GM21367 (cell line): Measurements from ENCODE around the gene GPSM1.

Experiments
- ATAC-seq: cut with Tn5 transposase; IDR thresholded peaks from one replicate; pipeline ENCODE4 v1.9.1; 2021; ENCODE audit not compliant: unreplicated experiment

The GPSM1 gene

DNA sequence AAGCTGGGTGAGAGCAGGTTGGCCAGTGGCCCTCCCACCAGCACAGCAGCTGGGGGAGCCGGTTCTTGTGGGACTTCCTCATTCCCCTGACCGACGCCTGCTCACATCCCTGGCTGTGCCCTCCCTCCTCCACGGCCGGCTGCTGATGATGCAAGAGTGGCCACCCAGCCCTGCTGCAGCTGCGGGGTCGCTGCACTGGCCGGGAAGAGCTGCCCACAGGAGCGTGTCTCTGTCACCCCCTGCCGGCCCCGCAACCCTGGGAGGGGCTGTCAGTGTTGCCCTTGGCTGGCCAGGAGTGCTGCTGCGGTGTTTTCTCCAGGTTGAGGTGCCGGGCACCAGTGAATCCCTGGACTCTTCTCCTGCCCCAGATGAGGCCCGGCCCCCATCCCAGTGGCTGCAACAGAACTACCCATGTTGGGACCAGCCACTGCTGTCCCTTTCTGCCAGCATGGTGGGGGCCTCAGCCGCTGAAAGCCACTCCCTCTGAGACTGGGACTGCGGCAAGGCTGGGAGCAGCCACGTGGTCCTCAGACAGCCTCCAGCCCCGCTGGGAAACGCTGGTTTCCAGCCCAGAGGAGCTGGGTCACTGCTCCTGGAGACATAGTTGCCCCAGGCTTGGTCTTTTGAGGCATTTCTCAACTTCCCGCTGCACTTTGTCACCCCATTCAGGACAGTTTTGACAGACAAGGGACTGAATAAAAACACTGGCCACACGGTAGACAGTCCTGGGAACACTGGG, 45.4 kb downstream of the GPSM1 start:
- no peak for ATAC-seq

DNA sequence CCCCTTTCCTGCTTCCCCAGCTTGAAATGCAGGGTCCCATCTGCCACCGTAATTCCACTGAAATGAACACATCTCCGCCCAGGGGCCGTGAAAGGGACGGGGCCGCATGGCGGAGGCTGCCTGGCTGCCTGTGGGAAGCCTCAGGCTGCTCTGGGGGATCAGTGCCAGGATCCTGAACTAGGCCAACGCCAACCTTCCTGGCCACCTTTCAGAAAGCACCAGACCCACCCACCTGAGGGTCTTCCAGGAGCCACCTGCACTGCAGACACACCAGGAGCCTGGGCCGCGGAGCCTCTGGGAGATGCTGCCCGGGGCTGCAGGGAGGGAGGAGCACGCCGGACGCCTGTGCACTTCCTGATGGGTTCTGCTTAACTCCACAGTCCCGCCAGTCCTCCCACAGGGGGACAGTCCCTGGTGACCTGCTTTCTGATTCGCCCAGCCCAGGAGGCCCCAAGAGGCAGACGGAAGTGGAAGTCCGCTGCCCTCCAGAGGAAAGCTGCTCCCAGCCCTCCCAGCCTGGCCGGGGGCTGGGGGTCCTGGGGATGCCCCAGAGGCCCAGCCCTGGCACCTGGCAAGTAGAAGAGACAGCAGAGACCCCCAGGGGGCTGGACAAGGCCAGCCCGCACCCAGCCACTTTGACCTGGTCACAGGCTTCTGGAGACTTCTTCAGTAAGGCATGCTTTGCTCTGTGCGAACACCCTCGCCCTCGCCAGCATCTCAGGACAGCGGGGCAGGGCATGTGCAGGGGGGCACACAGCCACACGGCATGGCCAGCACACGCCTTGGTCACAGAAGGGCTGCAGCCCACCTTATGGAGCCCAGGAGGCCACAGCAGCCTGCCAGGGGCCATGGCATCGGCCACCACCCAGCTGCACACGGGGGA, 46.2 kb downstream of the GPSM1 start, which contains the start of gene CARD9:
TSS of gene CARD9 (minus strand) at position 370 of the 883 bp plus-strand sequence. CDS start 1,591 bp downstream, outside the sequence.
- no peak for ATAC-seq

DNA sequence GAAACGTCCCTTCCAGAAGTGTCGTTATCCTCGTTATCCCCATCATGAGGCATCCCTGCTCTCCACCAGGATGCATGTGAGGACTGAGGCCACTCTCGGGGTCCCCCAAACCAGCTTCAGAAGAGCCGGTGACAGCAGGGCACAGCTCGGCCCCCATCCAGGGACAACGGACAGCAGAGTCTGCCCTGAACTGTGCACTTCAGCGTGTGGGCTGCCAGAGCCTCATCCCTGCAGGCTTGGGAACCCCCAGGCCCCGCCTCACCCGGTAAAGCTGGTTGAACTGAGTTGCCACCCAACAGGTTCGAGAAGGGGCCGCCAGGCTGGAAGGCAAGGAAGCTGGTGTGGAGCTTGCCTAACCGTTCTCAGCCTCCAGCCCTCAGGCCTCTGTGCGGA, 46.8 kb downstream of the GPSM1 start:
- ATAC-seq = no peak

DNA sequence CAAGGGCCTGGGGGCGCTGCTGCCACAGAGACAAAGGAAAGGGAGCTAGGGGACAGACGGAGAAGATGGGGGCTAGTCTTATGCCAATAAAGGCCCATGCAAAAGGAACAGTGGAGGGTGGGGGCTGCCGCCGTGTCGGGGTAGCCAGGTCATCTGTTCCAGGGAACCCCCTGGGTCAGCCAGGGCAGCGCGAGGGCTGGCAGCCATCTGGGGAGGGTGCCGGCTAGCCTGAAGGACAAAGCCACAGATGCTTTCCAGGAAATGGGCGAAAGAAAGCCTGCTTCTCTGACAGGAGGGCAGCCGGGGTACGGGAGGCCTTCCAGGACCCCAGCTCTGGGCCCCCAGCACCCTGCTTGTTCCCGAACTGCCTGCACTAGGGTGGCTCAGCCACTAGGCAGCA, 47.8 kb downstream of the GPSM1 start:
- no peak for ATAC-seq

DNA sequence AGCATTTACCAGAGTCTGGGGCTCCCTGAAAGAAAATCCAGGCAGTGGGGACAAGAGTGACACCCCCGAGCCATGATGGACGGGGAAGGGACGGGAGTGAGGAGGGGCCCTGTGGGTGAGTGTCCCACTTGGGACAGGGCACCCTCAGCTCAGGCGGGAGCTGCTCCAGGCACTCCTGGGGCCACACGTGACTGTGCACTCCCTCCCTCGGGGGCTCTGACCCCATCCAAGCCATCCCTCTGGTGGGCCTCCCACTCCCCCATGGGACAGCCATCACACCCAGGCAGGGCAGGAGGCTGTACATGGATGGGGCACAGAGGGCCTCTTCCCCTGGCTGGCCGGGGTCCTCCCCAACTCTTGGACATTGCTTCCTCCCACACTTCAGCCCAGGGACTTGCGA, 49.1 kb downstream of the GPSM1 start:
- no peak for ATAC-seq

DNA sequence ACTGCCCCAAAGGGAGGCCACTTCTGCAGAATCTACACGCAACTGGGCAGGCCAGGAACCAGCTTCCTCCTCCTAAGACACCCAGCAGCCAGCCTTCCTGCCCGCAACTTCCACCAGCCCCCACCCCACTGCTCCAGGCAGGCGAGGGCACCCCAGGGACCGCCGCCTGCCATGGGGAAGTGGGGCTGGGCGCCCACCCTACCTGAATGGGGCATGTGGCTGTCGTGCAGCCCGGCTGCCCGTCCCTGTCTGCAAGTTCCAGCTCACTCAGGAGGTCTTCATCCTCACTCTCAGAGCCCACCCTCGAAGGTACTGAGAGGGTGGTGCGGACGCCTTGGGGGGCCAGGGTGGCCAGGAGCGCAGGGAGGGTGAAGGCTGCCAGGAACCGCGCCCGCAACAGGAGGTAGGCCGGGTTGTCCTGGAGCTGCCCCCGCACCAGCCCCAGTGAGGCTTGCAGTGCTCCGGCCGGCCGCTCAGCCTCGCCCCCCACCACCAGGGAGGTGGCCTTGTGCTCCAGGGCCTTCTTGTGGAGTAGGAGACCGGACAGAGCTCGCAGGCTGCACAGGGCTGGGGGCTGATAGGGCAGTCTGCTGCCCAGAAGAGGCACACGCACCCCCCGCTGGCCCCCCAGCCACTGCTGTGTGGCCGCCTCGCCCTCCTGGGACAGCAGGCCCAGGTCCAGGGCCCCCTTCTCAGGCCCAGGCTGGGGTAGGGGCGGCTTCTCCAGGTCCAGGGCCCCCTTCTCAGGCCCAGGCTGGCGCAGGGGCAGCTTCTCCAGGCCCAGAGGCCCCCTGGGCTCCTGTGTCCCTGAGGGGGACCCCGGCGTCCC, 50.2 kb downstream of the GPSM1 start:
- no peak for ATAC-seq

DNA sequence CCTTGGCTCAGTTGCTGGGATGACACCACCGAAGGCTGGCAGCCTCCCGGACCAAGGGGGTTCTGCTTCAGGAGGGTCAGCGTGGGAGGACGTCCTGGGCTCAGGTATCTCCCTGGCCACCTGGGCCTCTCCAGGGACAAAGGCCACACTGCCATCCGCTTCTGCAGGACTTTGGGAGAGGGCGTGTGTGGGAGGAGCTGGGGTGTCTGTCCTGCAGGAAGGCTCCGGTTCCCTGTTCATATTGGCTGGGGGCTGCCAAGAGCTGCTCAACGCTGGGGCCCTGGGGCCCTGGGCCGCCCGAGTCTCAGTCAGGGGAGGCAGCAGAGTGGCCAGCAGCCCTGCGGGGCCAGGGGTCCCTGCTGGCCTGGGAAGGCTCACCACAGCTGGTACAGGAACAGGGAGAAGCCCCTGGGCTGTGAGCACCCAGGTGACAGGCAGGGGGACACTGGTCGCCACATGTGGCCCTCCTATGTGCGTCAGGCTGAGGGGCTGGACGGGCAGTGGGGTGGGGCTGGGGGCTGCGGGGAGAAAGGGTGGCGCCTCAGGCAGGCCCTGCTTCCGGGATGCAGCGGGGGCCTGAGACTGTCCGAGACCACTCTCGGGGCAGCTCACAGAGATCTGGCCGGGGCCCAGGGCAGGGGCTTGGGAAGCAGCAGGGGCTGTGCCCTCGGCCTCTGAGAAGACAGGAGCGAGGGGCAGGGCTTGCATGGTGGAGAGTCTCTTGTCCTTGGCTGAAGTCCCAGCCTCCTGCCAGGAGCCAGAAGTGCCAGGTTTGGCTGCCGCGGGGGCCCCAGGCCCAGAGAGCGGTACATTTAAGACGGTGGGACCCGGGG, 51.0 kb downstream of the GPSM1 start:
- ATAC-seq = no peak

DNA sequence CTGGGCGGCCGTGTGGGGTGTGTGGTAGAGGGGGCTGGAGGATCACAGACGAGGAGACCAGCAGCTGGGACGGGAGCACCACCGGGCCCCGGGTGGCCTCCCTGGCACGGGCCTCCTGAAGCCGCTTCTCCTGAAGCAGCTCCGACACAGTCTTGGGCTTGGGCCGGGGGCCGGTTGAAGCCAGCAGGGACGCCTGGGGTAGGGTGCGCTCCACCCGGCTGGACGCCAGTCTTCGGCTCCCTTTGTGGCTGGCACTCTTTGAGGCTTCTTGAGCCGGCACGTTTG, 51.6 kb downstream of the GPSM1 start:
- ATAC-seq = no peak

DNA sequence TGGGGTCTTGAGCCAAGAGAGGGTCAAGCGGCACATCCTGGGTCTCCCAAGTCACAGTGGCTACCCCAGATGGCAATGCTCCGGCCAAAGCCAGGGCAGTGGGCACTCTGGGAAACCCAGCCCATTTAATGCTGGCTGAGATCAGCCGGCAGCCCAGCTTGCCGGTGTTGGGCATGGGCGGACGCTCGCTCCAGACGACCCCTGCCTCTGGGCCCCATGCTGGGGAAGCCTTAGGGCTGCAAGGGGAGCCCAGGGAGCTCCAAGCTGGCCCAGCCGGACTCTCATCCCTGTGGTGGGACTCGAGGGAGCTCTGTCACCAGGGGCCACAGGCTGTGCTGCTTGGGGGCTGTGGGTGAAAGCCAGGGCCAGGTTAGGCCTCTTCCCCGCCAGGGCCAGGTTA, 52.1 kb downstream of the GPSM1 start:
- ATAC-seq = no peak

DNA sequence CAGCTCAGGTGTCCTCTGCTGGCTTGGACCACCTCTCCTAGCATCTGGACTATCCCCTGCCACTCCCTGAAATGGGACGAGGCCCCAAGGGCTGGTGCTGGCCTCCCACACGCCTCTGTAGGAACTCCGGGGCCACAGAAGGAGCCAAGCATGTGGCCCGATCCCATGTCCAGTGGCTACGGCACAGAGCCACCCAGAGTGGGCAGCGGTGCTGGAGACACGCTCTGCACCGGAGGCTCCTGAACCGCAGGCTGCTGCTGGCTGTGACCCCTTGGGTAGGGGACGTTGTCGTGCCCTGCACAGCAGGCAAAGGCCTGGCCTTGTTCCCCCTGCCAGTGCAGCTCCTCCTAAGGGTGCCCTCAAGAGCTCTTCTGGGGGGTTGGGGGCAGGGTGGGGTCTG, 52.6 kb downstream of the GPSM1 start:
- no peak for ATAC-seq

DNA sequence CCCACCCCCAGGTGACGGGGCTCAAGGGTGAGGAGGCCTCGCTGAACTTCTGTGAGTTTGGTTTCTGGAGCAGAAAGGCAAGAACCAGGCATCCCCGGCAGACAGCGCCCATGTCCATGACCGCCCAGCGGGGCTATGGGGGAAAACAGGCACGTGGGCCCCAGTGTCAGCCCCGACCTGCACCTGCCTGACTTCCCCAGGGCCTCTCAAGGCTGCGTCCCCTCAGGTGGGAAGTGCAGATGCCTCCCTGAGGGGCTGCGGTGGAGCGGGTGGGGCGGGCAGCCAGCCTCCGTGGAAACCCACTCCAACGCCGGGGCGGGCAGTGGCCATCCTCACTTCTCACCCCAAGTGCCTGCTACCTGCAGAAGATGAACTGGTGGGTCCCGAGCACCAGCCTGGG, 53.0 kb downstream of the GPSM1 start:
- ATAC-seq = no peak

DNA sequence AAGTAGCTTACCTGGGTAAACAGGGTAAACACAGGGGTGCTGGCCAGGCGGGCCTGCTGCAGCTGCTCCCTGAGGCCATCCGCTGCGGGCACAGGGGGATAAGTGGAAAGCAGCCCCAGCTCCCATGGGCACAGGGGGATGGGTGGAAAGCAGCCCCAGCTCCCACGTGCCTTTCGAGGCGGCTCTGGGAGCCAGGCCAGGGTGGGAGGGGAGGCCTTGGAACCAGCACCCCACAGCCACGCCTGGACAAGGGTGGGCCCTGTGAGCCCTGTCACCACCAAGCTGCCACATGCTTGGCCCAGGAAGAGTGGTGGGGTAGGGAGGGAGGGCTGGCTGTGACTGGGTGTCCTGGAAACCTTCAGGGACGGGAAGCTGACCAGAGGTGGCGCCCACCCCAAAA, 54.0 kb downstream of the GPSM1 start:
- no peak for ATAC-seq

DNA sequence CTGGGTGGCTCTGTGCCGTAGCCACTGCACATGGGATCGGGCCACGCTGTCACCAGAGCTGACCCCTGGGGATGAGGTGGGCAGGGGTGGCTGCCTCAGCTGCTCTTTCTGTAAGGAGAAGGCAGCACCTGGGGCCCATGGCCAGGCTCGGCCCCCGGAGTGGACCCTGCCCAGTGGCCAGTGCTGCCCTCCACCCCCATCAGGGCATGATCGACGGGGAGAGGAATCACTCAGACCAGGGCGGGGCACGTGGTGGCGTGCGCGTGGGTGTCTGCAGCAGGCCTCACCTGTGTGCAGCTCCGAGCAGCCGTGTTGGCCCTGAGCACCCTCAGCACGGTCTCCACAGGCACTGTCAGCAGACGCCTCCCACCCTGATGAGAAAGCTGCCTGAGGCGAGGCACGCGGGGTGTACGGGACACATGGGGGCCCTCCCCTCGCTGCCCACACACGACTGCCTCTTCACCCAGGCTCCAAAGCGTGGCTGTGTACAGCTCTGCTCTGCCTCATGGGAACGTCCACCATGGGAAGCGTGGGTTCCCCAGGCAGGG, 54.7 kb downstream of the GPSM1 start:
- ATAC-seq = no peak

DNA sequence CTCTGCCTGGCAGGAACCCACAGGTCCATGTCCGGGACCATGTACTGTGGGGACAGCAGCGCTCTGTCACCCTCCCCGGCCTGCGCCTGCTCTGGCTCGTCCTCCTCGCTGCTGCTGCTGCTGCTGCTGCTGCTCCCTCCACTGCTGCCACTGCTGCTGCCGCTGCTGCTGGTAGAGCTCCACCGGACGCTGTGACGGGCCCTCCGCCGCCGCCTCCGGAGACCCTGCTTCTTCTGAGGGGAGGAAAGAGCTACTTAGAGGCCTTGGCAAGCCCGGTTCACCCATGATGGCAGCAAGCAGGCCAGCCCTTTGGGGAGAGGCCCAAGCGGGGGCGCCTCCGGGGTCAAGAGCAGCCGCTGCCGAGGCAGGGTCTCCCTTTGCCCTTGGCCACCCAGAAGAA, 56.1 kb downstream of the GPSM1 start:
- no peak for ATAC-seq

DNA sequence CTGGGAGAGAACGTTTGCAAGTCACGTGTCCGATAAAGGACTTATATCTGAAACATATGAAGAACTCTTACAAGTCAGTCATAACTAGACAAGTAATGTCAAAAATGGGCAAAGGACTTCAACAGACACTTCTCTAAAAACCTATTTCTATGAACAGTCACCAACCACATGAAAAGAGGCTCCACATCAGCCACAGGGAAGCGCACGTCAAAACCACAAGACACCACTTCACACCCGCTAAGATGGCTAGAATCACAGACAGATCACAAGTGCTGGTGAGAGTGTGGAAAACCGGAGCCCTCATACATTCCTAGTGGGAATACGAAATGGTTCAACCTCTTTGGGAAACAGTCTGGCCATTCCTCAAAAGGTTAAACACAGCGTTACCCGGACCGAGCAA, 57.7 kb downstream of the GPSM1 start:
- no peak for ATAC-seq

DNA sequence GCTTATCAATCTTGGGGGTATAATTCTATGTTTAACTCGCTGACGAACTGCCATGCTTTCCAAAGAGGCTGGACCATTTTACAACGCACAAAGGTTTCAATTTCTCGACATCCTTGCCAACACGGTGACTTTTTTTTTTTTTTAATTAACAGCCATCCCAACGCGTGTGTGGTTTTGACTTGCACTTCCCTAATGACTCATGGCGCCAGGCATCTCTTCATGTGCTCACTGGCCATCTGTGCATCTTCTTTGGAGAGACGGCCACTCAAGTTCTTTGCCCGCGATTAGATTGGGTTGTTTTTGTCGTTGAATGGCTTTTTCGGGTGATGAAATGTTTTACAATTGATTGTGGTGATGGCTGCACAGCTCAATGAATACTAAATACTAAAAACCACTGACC, 58.7 kb downstream of the GPSM1 start:
- ATAC-seq = no peak

DNA sequence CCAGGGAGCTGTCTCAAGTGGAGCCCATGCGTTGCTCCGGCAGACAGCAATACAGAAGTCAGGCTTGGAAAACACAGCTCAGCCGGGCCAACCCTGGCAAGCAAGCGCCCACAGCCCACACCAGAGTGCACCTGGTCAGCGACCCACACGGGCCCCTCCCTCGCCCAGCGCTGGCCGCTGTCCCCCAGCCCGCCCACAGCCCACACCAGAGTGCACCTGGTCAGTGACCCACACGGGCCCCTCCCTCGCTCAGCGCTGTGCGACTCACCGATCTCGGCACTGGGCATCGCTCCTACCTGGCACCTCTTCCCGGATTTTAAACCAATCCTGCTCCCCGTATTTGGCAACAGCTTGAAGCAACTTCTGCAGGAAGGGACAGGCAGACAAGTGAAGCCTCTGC, 59.9 kb downstream of the GPSM1 start:
- ATAC-seq = no peak

DNA sequence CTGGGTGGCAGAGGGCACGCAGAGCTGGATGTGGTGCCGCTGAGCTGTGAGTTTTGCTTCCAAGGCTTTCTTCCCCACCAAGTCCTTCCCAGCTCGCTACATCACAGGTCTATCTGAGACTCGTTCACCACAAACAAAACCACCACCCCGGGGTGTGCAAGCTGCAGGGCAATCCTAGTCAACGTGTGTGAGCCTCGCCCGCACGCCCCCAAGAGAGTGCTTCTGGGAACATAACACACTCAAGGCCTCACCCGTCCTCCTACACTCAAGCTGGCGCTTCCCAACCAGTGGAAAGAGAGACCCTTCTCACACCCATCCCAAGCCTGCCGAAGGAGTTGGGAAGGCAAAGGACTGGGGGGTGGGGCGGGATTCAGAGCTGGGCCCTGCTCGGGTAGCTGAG, 62.1 kb downstream of the GPSM1 start:
- no peak for ATAC-seq

DNA sequence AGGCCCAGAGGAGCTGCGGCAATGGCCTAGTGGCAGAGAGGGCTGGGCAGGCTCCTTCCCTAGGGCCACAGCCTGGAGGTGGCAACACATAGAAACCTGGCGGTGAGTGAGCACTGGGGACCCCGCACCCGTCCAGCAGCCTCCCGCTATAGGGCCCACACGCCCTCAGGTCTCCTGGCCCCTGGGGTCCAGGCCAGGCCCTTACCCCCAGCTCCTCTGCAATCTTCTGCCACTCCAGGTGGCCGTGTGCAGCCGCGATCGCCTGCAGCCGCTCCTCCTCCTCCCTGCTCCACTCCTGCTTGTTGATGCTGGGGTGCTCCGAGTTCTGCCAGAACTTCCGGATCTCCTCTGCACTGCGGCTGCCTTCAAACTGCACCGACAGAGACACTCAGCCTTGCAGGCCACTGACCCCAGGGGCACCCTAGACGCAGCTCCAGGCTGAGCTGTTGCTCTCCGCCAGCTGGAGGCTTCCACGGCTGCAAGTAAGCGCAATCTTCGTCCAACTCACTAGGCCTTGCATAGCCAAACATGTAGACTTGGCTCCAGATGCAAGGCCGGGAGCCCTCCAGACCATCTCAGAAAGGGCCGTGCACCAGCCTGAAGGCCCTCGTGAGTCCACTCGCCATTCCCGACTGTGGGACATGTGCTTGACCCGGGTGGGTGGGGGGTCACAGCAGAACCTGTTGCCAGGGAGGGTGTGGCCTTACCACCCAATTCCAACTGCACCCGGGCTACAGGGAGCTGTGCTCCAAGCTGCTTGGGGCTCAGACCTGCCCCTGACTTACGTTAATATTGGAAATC, 64.6 kb downstream of the GPSM1 start:
- no peak for ATAC-seq
